A549 (cell line): Measurements from ENCODE around the gene ARFIP1. TPM values are rescaled to one million over a fixed set of nuclear protein-coding genes. Genes with fewer than 3 reads are reported as not detected.

Experiments used
- ATAC-seq, 2 experiments: fragments of 200-7000 bp in 1 of 2; fragments of >200 bp in 1 of 2; cut with Nextera tagmentation in 1 of 2; cut with Tn5 transposase in 1 of 2; 3 replicates each; pipeline versions ENCODE4 v1.8.0 to v1.9.1; 2018 to 2020; ENCODE audit warnings: mild to moderate bottlenecking in 1 of 2, moderate library complexity in 1 of 2
- CTCF ChIA-PET: fragments of 300-600 bp; sonication (Branson Sonifier 250); formaldehyde crosslinking; extraction: SDS; loops from one replicate; lab custom pipeline; 2021; ENCODE audit warnings: antibody characterized with exemption, inconsistent platforms; lab: Yijun Ruan, JAX
- POLR2A ChIA-PET: fragments of 350-600 bp; formaldehyde crosslinking; extraction: SDS; loops from one replicate; lab custom pipeline; 2021; ENCODE audit warnings: antibody characterized with exemption, inconsistent platforms; lab: Yijun Ruan, JAX
- DNase-seq, 2 experiments: peaks; one replicate each; pipeline versions ENCODE4 v3.0.0 to v3.0.0-alpha.2; 2011 to 2016; ENCODE audit warnings: low read depth in 1 of 2, low spot score in 1 of 2
- FAIRE-seq: peaks from 2 replicates; lab custom pipeline; 2011; peaks lifted over from hg19 to GRCh38; lab: Jason Lieb, UNC
- H3K27ac ChIP-seq, 2 experiments: fragments of >200 bp; sonication (Bioruptor Twin); formaldehyde crosslinking; 3 replicates each; pipeline ENCODE4 v1.5.1; 2016 to 2017
- H3K4me1 ChIP-seq: fragments of >200 bp; sonication (Bioruptor Twin); formaldehyde crosslinking; 3 replicates; pipeline ENCODE4 v1.6.1; 2016
- H3K4me2 ChIP-seq: fragments of >200 bp; sonication (Bioruptor Twin); formaldehyde crosslinking; 3 replicates; pipeline ENCODE4 v1.6.1; 2016
- H3K4me3 ChIP-seq: fragments of >200 bp; sonication (Bioruptor Twin); formaldehyde crosslinking; 3 replicates; pipeline ENCODE4 v1.5.1; 2016
- H3K9me3 ChIP-seq: fragments of >200 bp; sonication (Bioruptor Twin); formaldehyde crosslinking; 3 replicates; pipeline ENCODE4 v1.6.1; 2016
- CEBPB ChIP-seq, 2 experiments: fragments of >200 bp in 1 of 2; sonication (Bioruptor Twin) in 1 of 2; formaldehyde crosslinking in 1 of 2; IDR thresholded peaks; 2 replicates each; pipeline ENCODE4 v1.6.1; 2012 to 2016
- CTCF ChIP-seq: fragments of >200 bp; sonication (Bioruptor Twin); formaldehyde crosslinking; IDR thresholded peaks from 3 replicates; pipeline ENCODE4 v1.5.1; 2016
- EHF ChIP-seq: fragments of 250-450 bp; sonication (Bioruptor Pico); IDR thresholded peaks from 2 replicates; pipeline ENCODE4 v1.5.0; 2020; ENCODE audit warnings: mild to moderate bottlenecking
- EHMT2 ChIP-seq: fragments of 200-600 bp; sonication (generic); IDR thresholded peaks from 2 replicates; pipeline ENCODE4 v1.6.1; 2016; ENCODE audit warnings: antibody characterized with exemption, low read depth, mild to moderate bottlenecking, moderate library complexity
- ELK1 ChIP-seq: fragments of 150-350 bp; IDR thresholded peaks from 2 replicates; pipeline ENCODE4 v1.6.1; 2014; ENCODE audit warnings: low read depth, mild to moderate bottlenecking, low read length
- ESRRA ChIP-seq: fragments of 150-350 bp; IDR thresholded peaks from 2 replicates; pipeline ENCODE4 v1.6.1; 2014; ENCODE audit warnings: mild to moderate bottlenecking, low read length, borderline replicate concordance
- FOSB ChIP-seq: fragments of 250-450 bp; sonication (Bioruptor Pico); IDR thresholded peaks from 2 replicates; pipeline ENCODE4 v1.5.0; 2020; ENCODE audit warnings: mild to moderate bottlenecking, moderate library complexity
- FOXS1 ChIP-seq: fragments of 250-450 bp; sonication (Bioruptor Pico); IDR thresholded peaks from 2 replicates; pipeline ENCODE4 v1.5.0; 2020; ENCODE audit warnings: mild to moderate bottlenecking, moderate library complexity
- HES2 ChIP-seq: fragments of >200 bp; sonication (Bioruptor Twin); formaldehyde crosslinking; IDR thresholded peaks from 2 replicates; pipeline ENCODE4 v1.6.1; 2016
- HOXA7 ChIP-seq: fragments of 250-450 bp; sonication (Bioruptor Pico); IDR thresholded peaks from 2 replicates; pipeline ENCODE4 v1.5.0; 2020; ENCODE audit warnings: mild to moderate bottlenecking, moderate library complexity
- HOXB13 ChIP-seq: fragments of 250-450 bp; sonication (Bioruptor Pico); IDR thresholded peaks from 2 replicates; pipeline ENCODE4 v1.5.0; 2020; ENCODE audit warnings: low read depth, mild to moderate bottlenecking, moderate library complexity
- JUN ChIP-seq, 2 experiments: fragments of >200 bp; sonication (Bioruptor Twin); formaldehyde crosslinking; IDR thresholded peaks; 2 replicates in 1 of 2; 3 replicates in 1 of 2; pipeline ENCODE4 v1.6.1; 2016 to 2017
- KDM5A ChIP-seq: fragments of 200-600 bp; sonication (generic); IDR thresholded peaks from 2 replicates; pipeline ENCODE4 v1.6.1; 2016; ENCODE audit warnings: antibody characterized with exemption, mild to moderate bottlenecking
- MAX ChIP-seq: IDR thresholded peaks from 2 replicates; pipeline ENCODE4 v1.6.1; 2012
- MAZ ChIP-seq: fragments of 150-350 bp; IDR thresholded peaks from 2 replicates; pipeline ENCODE4 v1.6.1; 2014; ENCODE audit warnings: antibody characterized with exemption, low read depth, low read length, borderline replicate concordance
- NFE2L2 ChIP-seq: fragments of 150-350 bp; conservative IDR thresholded peaks from 2 replicates; pipeline ENCODE4 v1.6.1; 2014; ENCODE audit warnings: low read length
- NPAS2 ChIP-seq: fragments of 250-450 bp; sonication (Bioruptor Pico); IDR thresholded peaks from 2 replicates; pipeline ENCODE4 v1.8.0; 2022; ENCODE audit warnings: mild to moderate bottlenecking, moderate library complexity, borderline replicate concordance
- PBX3 ChIP-seq: IDR thresholded peaks from 2 replicates; pipeline ENCODE4 v1.6.1; 2012
- RARB ChIP-seq: fragments of 250-450 bp; sonication (Bioruptor Pico); IDR thresholded peaks from 2 replicates; pipeline ENCODE4 v1.8.0; 2021; ENCODE audit warnings: mild to moderate bottlenecking, moderate library complexity
- RCOR1 ChIP-seq: fragments of 150-350 bp; IDR thresholded peaks from 2 replicates; pipeline ENCODE4 v1.6.1; 2014; ENCODE audit warnings: antibody characterized with exemption, low read length, low read depth
- RFX5 ChIP-seq: fragments of 450-650 bp; IDR thresholded peaks from 2 replicates; pipeline ENCODE4 v1.7.1; 2014; ENCODE audit warnings: antibody characterized with exemption, mild to moderate bottlenecking, moderate library complexity
- SMC3 ChIP-seq: fragments of >200 bp; sonication (Bioruptor Twin); formaldehyde crosslinking; IDR thresholded peaks from 3 replicates; pipeline ENCODE4 v1.6.1; 2018; ENCODE audit warnings: inconsistent platforms
- SREBF2 ChIP-seq: fragments of 450-650 bp; IDR thresholded peaks from 2 replicates; pipeline ENCODE4 v1.6.1; 2014; ENCODE audit warnings: mild to moderate bottlenecking, moderate library complexity
- TFCP2L1 ChIP-seq: fragments of 250-450 bp; sonication (Bioruptor Pico); IDR thresholded peaks from 2 replicates; pipeline ENCODE4 v1.5.0; 2021; ENCODE audit warnings: mild to moderate bottlenecking
- TP53 ChIP-seq: fragments of 250-450 bp; sonication (Bioruptor Pico); IDR thresholded peaks from 2 replicates; pipeline ENCODE4 v1.5.0; 2021; ENCODE audit warnings: mild to moderate bottlenecking, moderate library complexity
- ZSCAN20 ChIP-seq: fragments of 250-450 bp; sonication (Bioruptor Pico); IDR thresholded peaks from 2 replicates; pipeline ENCODE4 v1.8.0; 2022; ENCODE audit warnings: mild to moderate bottlenecking, moderate library complexity
- WGBS: methylation state at CpG from one replicate; pipeline ENCODE4 v1.1.6; 2017; ENCODE audit errors: missing lambda C conversion rate; 5-methylcytosine and 5-hydroxymethylcytosine counted together
- polyA plus RNA-seq, 4 experiments: library from polyadenylated mRNA; depleted of rRNA in 3 of 4; stranded (reverse); fragments of >200 nt; fragmentation: RNase III in 1 of 4; extraction: RNeasy Plus Mini Kit Qiagen cat#74134 plus additional on column Dnase treatment in 1 of 4; gene quantifications; 2 replicates in 3 of 4; 3 replicates in 1 of 4; pipeline ENCODE4 v1.2.3, GENCODE V29; 2011 to 2017

ARFIP1 gene
- polyA plus RNA-seq, 2 of the 4 experiments (the other 2 are of a cell fraction), result 17.1 to 39.2 TPM

GRCh38 chr4:152942346-152942745 lies 162.6 kb downstream of the ARFIP1 start:
- 87% methylated on average over 2 of the region's 2 CpGs for WGBS
- DNase-seq (no peak), FAIRE-seq (no peak), ATAC-seq (no peak)
- no peak overlapping the region for H3K4me3 ChIP-seq
- ChIA-PET CTCF (no interaction called here), POLR2A (no interaction called here)
- H3K27ac ChIP-seq, result no peak overlapping the region
- no peaks in the 10 kb centered on the region for H3K4me1 ChIP-seq
- no peak overlapping the region for H3K4me2 ChIP-seq
- H3K9me3 ChIP-seq, result no peaks in the 10 kb centered on the region
- TF ChIP-seq RFX5, result no peak
- no peak for TF ChIP-seq NFE2L2
- no peak for TF ChIP-seq TFCP2L1 (CRISPR knock-in tag)
- TF ChIP-seq RCOR1, result no peak
- TF ChIP-seq CTCF, result no peak
- no peak for TF ChIP-seq JUN (IDR thresholded peaks at IDR 0.05)
- TF ChIP-seq HOXB13, result no peak
- no peak for TF ChIP-seq RARB
- TF ChIP-seq SREBF2, result no peak
- no peak for TF ChIP-seq KDM5A
- no peak for TF ChIP-seq ZSCAN20 (CRISPR knock-in tag)
- TF ChIP-seq NPAS2, result no peak
- no peak for TF ChIP-seq HES2
- no peak for TF ChIP-seq MAZ
- TF ChIP-seq TP53 (CRISPR knock-in tag), result no peak
- TF ChIP-seq SMC3, result no peak
- TF ChIP-seq HOXA7 (CRISPR knock-in tag), result no peak
- TF ChIP-seq ELK1, result no peak
- TF ChIP-seq CEBPB (IDR thresholded peaks at IDR 0.05), result no peak
- no peak for TF ChIP-seq EHMT2
- TF ChIP-seq, all 56 proteins: peak for 0

- H3K4me2 ChIP-seq, result no peak overlapping the region
- no peaks in the 10 kb centered on the region for H3K4me1 ChIP-seq
- no peak for FAIRE-seq
- WGBS, result 78% methylated on average over 5 of the region's 6 CpGs
- no peaks in the 10 kb centered on the region for H3K9me3 ChIP-seq
- DNase-seq, result no peak
- POLR2A ChIA-PET, result no interaction called here
- no peak overlapping the region for H3K4me3 ChIP-seq
- no peak overlapping the region for H3K27ac ChIP-seq
- no peak for ATAC-seq
- no peak for TF ChIP-seq NPAS2
- TF ChIP-seq MAX, result no peak
- TF ChIP-seq, all 56 proteins: peak for 0
- CTCF ChIA-PET, result interaction anchor here (0.6 kb wide), 1 partner anchor 26 kb away, joined by 4 read pairs; no protein-coding TSS in a partner anchor
These were observed 163.9 kb downstream of the ARFIP1 start for GRCh38 chr4:152943672-152944071.

- 58% methylated on average over 4 of the region's 4 CpGs for WGBS
- ATAC-seq, result no peak
- Histone ChIP-seq H3K4me3 (no peak overlapping the region), H3K27ac (no peak overlapping the region), H3K4me2 (no peak overlapping the region), H3K4me1 (no peaks in the 10 kb centered on the region), H3K9me3 (no peaks in the 10 kb centered on the region)
- TF ChIP-seq FOSB, result no peak
- no peak for TF ChIP-seq FOXS1 (CRISPR knock-in tag)
- no peak for TF ChIP-seq CEBPB (IDR thresholded peaks at IDR 0.05)
- no peak for TF ChIP-seq PBX3
- no peak for TF ChIP-seq EHMT2
- TF ChIP-seq EHF, result no peak
- TF ChIP-seq ESRRA, result no peak
- ChIA-PET POLR2A (no interaction called here), CTCF (interaction anchor here (1.4 kb wide), 1 partner anchor 141 kb away, joined by 3 read pairs; no protein-coding TSS in a partner anchor)
- no peak for FAIRE-seq
- DNase-seq, result no peak
These were observed 165.0 kb downstream of the ARFIP1 start for GRCh38 chr4:152944666-152945320.
